Suprapubic skin (tissue), 4 donors: ENCODE measurements around the gene PARD3B. TPM values are rescaled to one million over a fixed set of nuclear protein-coding genes. Genes with fewer than 3 reads are reported as not detected.

ENCODE experiments used
- DNase-seq, 2 donors: peaks; one replicate each; pipeline ENCODE4 v3.0.0-alpha.2; 2019; ENCODE audit warnings: low spot score in 2 of 2
- H3K27ac ChIP-seq: fragments of 200-600 bp; sonication (generic); one replicate; pipeline ENCODE4 v1.5.1; 2019
- H3K27me3 ChIP-seq: fragments of 200-600 bp; sonication (generic); one replicate; pipeline ENCODE4 v1.5.1; 2019
- H3K36me3 ChIP-seq: fragments of 200-600 bp; sonication (generic); one replicate; pipeline ENCODE4 v1.5.1; 2019
- H3K4me1 ChIP-seq: fragments of 200-600 bp; sonication (generic); one replicate; pipeline ENCODE4 v1.5.1; 2019
- H3K4me3 ChIP-seq: fragments of 200-600 bp; sonication (generic); one replicate; pipeline ENCODE4 v1.5.1; 2019; ENCODE audit warnings: mild to moderate bottlenecking
- H3K9me3 ChIP-seq: fragments of 200-600 bp; sonication (generic); one replicate; pipeline ENCODE4 v1.5.1; 2019
- EP300 ChIP-seq: sonication (generic); formaldehyde crosslinking; IDR thresholded peaks from one replicate; pipeline ENCODE4 v1.6.1; 2017; ENCODE audit warnings: antibody characterized with exemption
- POLR2A ChIP-seq, 2 donors: fragments of 450-650 bp; IDR thresholded peaks; one replicate each; pipeline ENCODE4 v1.6.1; 2017; ENCODE audit warnings: antibody characterized with exemption in 2 of 2, mild to moderate bottlenecking in 2 of 2, moderate library complexity in 2 of 2
- POLR2AphosphoS5 ChIP-seq, 3 donors: sonication (generic); formaldehyde crosslinking; IDR thresholded peaks; one replicate each; pipeline ENCODE4 v1.6.1; 2017; ENCODE audit warnings: antibody characterized with exemption in 3 of 3
- WGBS: methylation state at CpG from one replicate; pipeline ENCODE4 v1.1.5; 2018; 5-methylcytosine and 5-hydroxymethylcytosine counted together
- total RNA-seq, 4 donors: library from RNA; depleted of rRNA; stranded (reverse); fragments of >200 nt; gene quantifications; one replicate each; pipeline ENCODE4 v1.1.0, GENCODE V29; 2016
- TF ChIP-seq, protein P1 (sequence below), 2 donors: fragments of 200-600 bp in 1 of 2; fragments of 450-650 bp in 1 of 2; sonication (generic) in 1 of 2; IDR thresholded peaks; one replicate each; pipeline ENCODE4 v1.5.1; 2016 to 2019; ENCODE audit warnings: antibody characterized with exemption in 2 of 2, mild to moderate bottlenecking in 1 of 2, moderate library complexity in 1 of 2

PARD3B gene
- total RNA-seq, 4 donors from 2014 or later: 12.5 to 18.9 (median 15.5) TPM

DNA sequence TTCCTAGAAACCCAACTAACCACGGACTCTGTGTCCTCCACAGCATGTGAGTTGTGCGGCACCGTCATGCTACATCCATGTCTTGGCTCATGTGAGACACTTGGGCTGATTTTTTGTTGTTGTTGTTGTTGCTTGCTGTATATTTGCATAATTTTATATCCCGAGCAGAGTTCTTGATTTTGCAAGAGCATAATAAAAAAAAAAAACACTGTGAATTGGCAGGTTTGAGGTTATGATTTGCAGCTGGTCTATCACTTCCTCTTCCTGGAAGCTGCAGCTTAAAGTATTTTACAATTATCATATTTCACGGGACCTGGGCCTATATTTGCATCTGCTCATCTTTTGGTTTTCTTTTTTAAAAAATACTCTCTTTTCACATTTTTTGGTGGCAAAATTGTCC, 994.8 kb downstream of the PARD3B start:
- Histone ChIP-seq H3K9me3 (no peaks in the 10 kb centered on the region), H3K36me3 (no peaks in the 10 kb centered on the region), H3K4me3 (no peak overlapping the region), H3K4me1 (peaks cover 17% of the 10 kb centered on the region), H3K27me3 (no peaks in the 10 kb centered on the region), H3K27ac (no peak overlapping the region)
- 41% methylated on average over 5 of the region's 5 CpGs for WGBS
- DNase-seq: no peak
- TF ChIP-seq, protein P1, sequence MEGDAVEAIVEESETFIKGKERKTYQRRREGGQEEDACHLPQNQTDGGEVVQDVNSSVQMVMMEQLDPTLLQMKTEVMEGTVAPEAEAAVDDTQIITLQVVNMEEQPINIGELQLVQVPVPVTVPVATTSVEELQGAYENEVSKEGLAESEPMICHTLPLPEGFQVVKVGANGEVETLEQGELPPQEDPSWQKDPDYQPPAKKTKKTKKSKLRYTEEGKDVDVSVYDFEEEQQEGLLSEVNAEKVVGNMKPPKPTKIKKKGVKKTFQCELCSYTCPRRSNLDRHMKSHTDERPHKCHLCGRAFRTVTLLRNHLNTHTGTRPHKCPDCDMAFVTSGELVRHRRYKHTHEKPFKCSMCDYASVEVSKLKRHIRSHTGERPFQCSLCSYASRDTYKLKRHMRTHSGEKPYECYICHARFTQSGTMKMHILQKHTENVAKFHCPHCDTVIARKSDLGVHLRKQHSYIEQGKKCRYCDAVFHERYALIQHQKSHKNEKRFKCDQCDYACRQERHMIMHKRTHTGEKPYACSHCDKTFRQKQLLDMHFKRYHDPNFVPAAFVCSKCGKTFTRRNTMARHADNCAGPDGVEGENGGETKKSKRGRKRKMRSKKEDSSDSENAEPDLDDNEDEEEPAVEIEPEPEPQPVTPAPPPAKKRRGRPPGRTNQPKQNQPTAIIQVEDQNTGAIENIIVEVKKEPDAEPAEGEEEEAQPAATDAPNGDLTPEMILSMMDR (IDR thresholded peaks at IDR 0.05): no peak
- TF ChIP-seq POLR2AphosphoS5 (IDR thresholded peaks at IDR 0.05) (no peak), EP300 (no peak), POLR2A (IDR thresholded peaks at IDR 0.05) (no peak)

GRCh38 chr2:205543262-205543843, 998.1 kb downstream of the PARD3B start:
- TF ChIP-seq, protein P1 (IDR thresholded peaks at IDR 0.05): no peak
- no peak for TF ChIP-seq POLR2A (IDR thresholded peaks at IDR 0.05)
- no peak for TF ChIP-seq POLR2AphosphoS5 (IDR thresholded peaks at IDR 0.05)
- TF ChIP-seq EP300: no peak
- no peak for DNase-seq
- Histone ChIP-seq H3K4me1 (peaks cover 17% of the 10 kb centered on the region), H3K27me3 (no peaks in the 10 kb centered on the region), H3K4me3 (no peak overlapping the region), H3K36me3 (no peaks in the 10 kb centered on the region), H3K9me3 (no peaks in the 10 kb centered on the region), H3K27ac (no peak overlapping the region)
- 83% methylated on average over 5 of the region's 5 CpGs for WGBS

DNA sequence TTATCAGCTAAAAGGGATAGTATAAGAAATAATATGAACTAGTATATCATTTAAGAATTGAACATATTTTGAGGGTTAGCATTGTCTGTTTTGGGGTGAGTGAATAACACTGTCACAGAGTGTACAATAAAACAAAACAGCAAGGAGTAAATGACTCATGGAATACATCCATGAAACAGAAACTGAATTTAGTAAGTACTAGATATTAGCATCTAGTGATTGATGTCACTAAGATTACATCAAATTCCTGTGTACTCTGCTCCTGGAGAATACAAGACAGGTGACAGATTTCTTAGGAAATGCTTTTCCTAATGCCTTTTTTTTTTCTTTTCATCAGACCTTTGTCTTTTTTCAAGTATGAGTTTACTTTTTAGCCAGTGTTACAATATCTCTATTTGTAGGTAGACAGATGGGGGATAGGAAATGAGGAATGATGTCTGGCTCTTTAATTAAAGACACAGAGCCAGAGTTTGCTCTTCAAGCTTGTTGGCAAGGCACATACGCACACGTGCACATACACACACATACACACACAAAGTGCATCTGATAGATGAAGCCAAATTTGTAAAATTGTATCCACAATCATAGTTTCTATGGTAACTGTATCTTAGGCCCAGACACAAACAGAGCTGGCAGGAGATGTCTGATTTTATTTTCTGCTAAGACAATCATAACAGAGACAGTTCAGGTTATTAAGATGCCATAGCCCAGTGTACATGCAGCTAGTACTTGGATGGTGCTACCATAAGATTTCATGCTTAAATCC, 998.8 kb downstream of the PARD3B start:
- Histone ChIP-seq H3K4me1 (peaks cover 15% of the 10 kb centered on the region), H3K36me3 (no peaks in the 10 kb centered on the region), H3K27ac (no peak overlapping the region), H3K9me3 (no peaks in the 10 kb centered on the region), H3K27me3 (no peaks in the 10 kb centered on the region), H3K4me3 (no peak overlapping the region)
- TF ChIP-seq POLR2AphosphoS5 (IDR thresholded peaks at IDR 0.05): no peak
- WGBS: 52% methylated on average over 2 of the region's 2 CpGs
- DNase-seq: no peak

DNA sequence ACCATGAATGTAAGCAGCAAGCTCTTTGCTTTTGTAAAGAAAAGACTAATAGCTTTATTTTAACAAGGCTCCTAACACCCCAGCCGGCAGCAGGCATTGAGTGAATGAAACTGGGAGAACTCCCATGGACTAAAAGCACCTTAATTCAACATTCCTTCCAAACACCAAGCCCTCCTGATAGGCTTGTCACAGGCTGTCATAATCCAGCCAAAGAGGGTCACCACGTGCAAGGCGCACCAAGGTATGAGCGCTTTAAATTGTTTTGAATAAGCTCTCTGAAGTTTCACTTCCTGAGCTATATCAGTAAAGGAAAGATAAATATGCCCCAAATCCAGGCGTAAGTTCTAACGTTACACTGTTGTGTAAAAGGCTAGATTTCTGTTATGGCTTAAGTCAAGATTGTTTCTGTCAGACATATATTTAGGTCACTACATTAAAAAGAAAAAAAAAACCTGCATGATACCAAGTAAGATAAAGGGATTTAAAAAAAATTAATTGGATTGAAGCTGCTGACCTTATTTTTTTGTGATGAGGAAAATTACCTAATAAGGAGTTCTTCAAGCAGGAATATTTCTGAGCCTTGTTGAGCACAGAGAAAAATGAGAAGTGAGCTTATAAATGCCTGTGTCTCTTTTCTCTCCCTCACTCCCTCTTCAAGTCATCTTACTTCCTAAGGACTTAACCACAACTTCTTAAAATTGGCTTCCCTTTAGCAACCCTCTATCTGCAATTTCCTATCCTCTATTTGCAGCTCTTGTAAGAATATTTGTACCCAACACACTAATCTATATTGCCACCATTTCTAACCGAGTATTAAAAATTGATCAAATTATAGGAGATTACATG, 1000.9 kb downstream of the PARD3B start:
- Histone ChIP-seq H3K4me3 (no peak overlapping the region), H3K27me3 (no peaks in the 10 kb centered on the region), H3K9me3 (no peaks in the 10 kb centered on the region), H3K36me3 (no peaks in the 10 kb centered on the region), H3K27ac (no peak overlapping the region), H3K4me1 (peaks cover 8% of the 10 kb centered on the region)
- no peak for DNase-seq
- WGBS: 87% methylated on average over 7 of the region's 7 CpGs
- TF ChIP-seq POLR2AphosphoS5 (IDR thresholded peaks at IDR 0.05): no peak
- TF ChIP-seq EP300: no peak
- TF ChIP-seq, protein P1 (IDR thresholded peaks at IDR 0.05): no peak
- no peak for TF ChIP-seq POLR2A (IDR thresholded peaks at IDR 0.05)

GRCh38 chr2:205555566-205556230, 1010.4 kb downstream of the PARD3B start:
- 82% methylated on average over 10 of the region's 10 CpGs for WGBS
- Histone ChIP-seq H3K4me1 (no peaks in the 10 kb centered on the region), H3K36me3 (no peaks in the 10 kb centered on the region), H3K9me3 (no peaks in the 10 kb centered on the region), H3K27ac (no peak overlapping the region), H3K4me3 (no peak overlapping the region), H3K27me3 (no peaks in the 10 kb centered on the region)
- DNase-seq: no peak
- no peak for TF ChIP-seq POLR2A (IDR thresholded peaks at IDR 0.05)
